Neural cell (in vitro differentiated cells): ENCODE results near the gene GFER. TPM values are rescaled to one million over a fixed set of nuclear protein-coding genes. Genes with fewer than 3 reads are reported as not detected.

Source experiments
- H2AFZ ChIP-seq: fragments of 200-600, 300-800 bp; sonication (generic), shearing (Covaris generic); 2 replicates; pipeline ENCODE4 v1.6.0; 2014; ENCODE audit warnings: low read depth, mild to moderate bottlenecking, antibody characterized with exemption, low read length, moderate library complexity
- H3F3A ChIP-seq: fragments of 200-600 bp; shearing (Covaris generic); 2 replicates; pipeline ENCODE4 v1.6.1; 2016; ENCODE audit warnings: mild to moderate bottlenecking, moderate library complexity, mixed read lengths, antibody characterized with exemption, low read length; ENCODE audit not compliant: insufficient read depth, poor library complexity, severe bottlenecking
- H3K27ac ChIP-seq: fragments of 200-600, 300-800 bp; sonication (generic), shearing (Covaris generic); 2 replicates; pipeline ENCODE4 v1.5.1; 2014; ENCODE audit warnings: mild to moderate bottlenecking, low read length, moderate library complexity
- H3K27me3 ChIP-seq: fragments of 300-800, 200-600 bp; sonication (generic), shearing (Covaris generic); 2 replicates; pipeline ENCODE4 v1.6.0; 2014; ENCODE audit warnings: mild to moderate bottlenecking, low read depth, low read length, moderate library complexity; ENCODE audit not compliant: insufficient read depth
- H3K36me3 ChIP-seq: fragments of 300-800, 200-600 bp; sonication (generic), shearing (Covaris generic); 2 replicates; pipeline ENCODE4 v1.5.1; 2014; ENCODE audit warnings: mild to moderate bottlenecking, antibody characterized with exemption, low read length, moderate library complexity; ENCODE audit not compliant: insufficient read depth
- H3K4me2 ChIP-seq: fragments of 300-800, 200-600 bp; sonication (generic), shearing (Covaris generic); 2 replicates; pipeline ENCODE4 v1.6.0; 2014; ENCODE audit warnings: mild to moderate bottlenecking, low read length
- H3K4me3 ChIP-seq: fragments of 300-800, 200-600 bp; sonication (generic), shearing (Covaris generic); 2 replicates; pipeline ENCODE4 v1.5.1; 2014; ENCODE audit warnings: mild to moderate bottlenecking, low read length, moderate library complexity
- H3K79me2 ChIP-seq: fragments of 200-600 bp; shearing (Covaris generic); replicated peaks from 2 replicates; pipeline ENCODE4 v1.6.0; 2014; ENCODE audit warnings: mild to moderate bottlenecking, low read length, moderate library complexity; ENCODE audit not compliant: insufficient read depth
- H3K9ac ChIP-seq: fragments of 300-800, 200-600 bp; sonication (generic), shearing (Covaris generic); 2 replicates; pipeline ENCODE4 v1.6.1; 2016; ENCODE audit warnings: mild to moderate bottlenecking, low read length, mixed read lengths
- H3K9me2 ChIP-seq: fragments of 200-600 bp; shearing (Covaris generic); 2 replicates; pipeline ENCODE4 v1.6.1; 2016; ENCODE audit warnings: mild to moderate bottlenecking, low read length, mixed read lengths; ENCODE audit not compliant: insufficient read depth
- H3K9me3 ChIP-seq: fragments of 200-600, 300-800 bp; sonication (generic), shearing (Covaris generic); 2 replicates; pipeline ENCODE4 v1.6.1; 2016; ENCODE audit warnings: mild to moderate bottlenecking, mixed run types, low read length, moderate library complexity, mixed read lengths
- H4K20me1 ChIP-seq: fragments of 200-600 bp; shearing (Covaris generic); 2 replicates; pipeline ENCODE4 v1.6.1; 2016; ENCODE audit warnings: mild to moderate bottlenecking, mixed run types; ENCODE audit not compliant: insufficient read depth
- CTCF ChIP-seq: fragments of 450-650 bp; IDR thresholded peaks from 2 replicates; pipeline ENCODE4 v1.5.1; 2014; ENCODE audit warnings: antibody characterized with exemption, mild to moderate bottlenecking, moderate library complexity; ENCODE audit not compliant: poor library complexity, severe bottlenecking
- EP300 ChIP-seq: fragments of 450-650 bp; conservative IDR thresholded peaks from 2 replicates; pipeline ENCODE4 v1.6.1; 2014; ENCODE audit warnings: antibody characterized with exemption, mild to moderate bottlenecking, moderate library complexity; ENCODE audit not compliant: poor library complexity, severe bottlenecking
- EZH2 ChIP-seq: fragments of 200-600, 300-800 bp; shearing (Covaris generic), sonication (generic); IDR thresholded peaks from 2 replicates; pipeline ENCODE4 v1.6.1; 2014; ENCODE audit warnings: antibody characterized with exemption, low read length, borderline replicate concordance, mild to moderate bottlenecking; ENCODE audit not compliant: insufficient read depth, poor library complexity, severe bottlenecking
- MXI1 ChIP-seq: fragments of 450-650 bp; conservative IDR thresholded peaks from 2 replicates; pipeline ENCODE4 v1.6.1; 2014; ENCODE audit warnings: antibody characterized with exemption, mild to moderate bottlenecking; ENCODE audit not compliant: poor library complexity, severe bottlenecking
- POLR2AphosphoS5 ChIP-seq: IDR thresholded peaks from 2 replicates; pipeline ENCODE4 v1.6.1; 2012
- RAD21 ChIP-seq: fragments of 450-650 bp; conservative IDR thresholded peaks from 2 replicates; pipeline ENCODE4 v1.6.1; 2014; ENCODE audit warnings: antibody characterized with exemption, mild to moderate bottlenecking, moderate library complexity
- REST ChIP-seq: IDR thresholded peaks from 2 replicates; pipeline ENCODE4 v1.6.1; 2012; ENCODE audit warnings: borderline replicate concordance
- SMC3 ChIP-seq: fragments of 450-650 bp; conservative IDR thresholded peaks from 2 replicates; pipeline ENCODE4 v1.6.1; 2014; ENCODE audit warnings: antibody characterized with exemption, mild to moderate bottlenecking, moderate library complexity; ENCODE audit not compliant: poor library complexity
- TAF1 ChIP-seq: IDR thresholded peaks from 2 replicates; pipeline ENCODE4 v1.6.1; 2012; ENCODE audit warnings: low read depth
- polyA plus RNA-seq: library from polyadenylated mRNA; depleted of rRNA; stranded (reverse); fragments of >200 nt; gene quantifications from 2 replicates; pipeline ENCODE4 v1.2.3, GENCODE V29; 2014

GFER gene
- polyA plus RNA-seq, 1 donor from 2014 or later: 37.8 TPM

- Histone ChIP-seq H2AFZ (no peak overlapping the region), H3K36me3 (no peaks in the 10 kb centered on the region), H3K79me2 (no peaks in the 10 kb centered on the region), H3K4me3 (no peak overlapping the region), H4K20me1 (no peaks in the 10 kb centered on the region), H3K27ac (no peak overlapping the region), H3K9me2 (no peaks in the 10 kb centered on the region), H3K9ac (no peak overlapping the region), H3F3A (no peaks in the 10 kb centered on the region), H3K27me3 (peaks cover 24% of the 10 kb centered on the region), H3K4me2 (no peak overlapping the region), H3K9me3 (no peaks in the 10 kb centered on the region)
- TF ChIP-seq MXI1: no peak
- TF ChIP-seq POLR2AphosphoS5: no peak
- TF ChIP-seq CTCF: no peak
- TF ChIP-seq EP300: no peak
- TF ChIP-seq RAD21: no peak
- TF ChIP-seq SMC3: no peak
- TF ChIP-seq EZH2: no peak
- TF ChIP-seq TAF1: no peak
- no peak for TF ChIP-seq REST
These were observed 46.0 kb downstream of the GFER start for GRCh38 chr16:2030036-2030435.

GRCh38 chr16:2031081-2031577, 47.1 kb downstream of the GFER start:
- no peaks in the 10 kb centered on the region for H4K20me1 ChIP-seq
- H3K4me3 ChIP-seq: no peak overlapping the region
- no peak overlapping the region for H2AFZ ChIP-seq
- no peaks in the 10 kb centered on the region for H3K79me2 ChIP-seq
- H3K27ac ChIP-seq: no peak overlapping the region
- no peak overlapping the region for H3K9ac ChIP-seq
- H3K36me3 ChIP-seq: no peaks in the 10 kb centered on the region
- H3K9me3 ChIP-seq: no peaks in the 10 kb centered on the region
- TF ChIP-seq POLR2AphosphoS5 (no peak), EP300 (no peak), MXI1 (no peak), SMC3 (no peak), REST (no peak), EZH2 (no peak), RAD21 (no peak), TAF1 (no peak), CTCF (no peak)
- no peak overlapping the region for H3K4me2 ChIP-seq
- peaks cover 18% of the 10 kb centered on the region for H3K27me3 ChIP-seq
- H3F3A ChIP-seq: no peaks in the 10 kb centered on the region
- H3K9me2 ChIP-seq: no peaks in the 10 kb centered on the region
